ENCODE measurements around the gene VAMP3. TPM values are rescaled to one million over a fixed set of nuclear protein-coding genes. Genes with fewer than 3 reads are reported as not detected.

Gene VAMP3
- total and polyA plus RNA-seq, 2 experiments from 2014 or later = 82.5 to 109 TPM

GRCh38 chr1:7808253-7808844, 37.3 kb downstream of the VAMP3 start:
- 28% methylated on average over 1 of the region's 1 CpG for WGBS (ENCODE audit: low lambda C conversion rate, missing lambda C conversion rate)
- no peaks in the 10 kb centered on the region for H4K20me1 ChIP-seq (ENCODE audit: insufficient read depth, poor library complexity, severe bottlenecking)
- H3K27me3 ChIP-seq = no peaks in the 10 kb centered on the region
- DNase-seq (ENCODE audit: low spot score) = peak; percentile 28
- H3K4me2 ChIP-seq = no peak overlapping the region
- H2AFZ ChIP-seq = no peak overlapping the region
- H3K9me3 ChIP-seq (ENCODE audit: low read depth) = peaks cover 1% of the 10 kb centered on the region
- no peak overlapping the region for H3K27ac ChIP-seq
- TF ChIP-seq EZH2 (IDR thresholded peaks at IDR 0.05; ENCODE audit: borderline replicate concordance) = no peak
- TF ChIP-seq CTCF (IDR thresholded peaks at IDR 0.05; ENCODE audit: poor library complexity) = peak; percentile 52
- H3K9me2 ChIP-seq (replicated peaks; ENCODE audit: insufficient read depth) = no peaks in the 10 kb centered on the region
- no peaks in the 10 kb centered on the region for H3K79me2 ChIP-seq
- H3K4me3 ChIP-seq = no peak overlapping the region
- no peaks in the 10 kb centered on the region for H3K4me1 ChIP-seq (ENCODE audit: insufficient read depth)
- no peaks in the 10 kb centered on the region for H3K36me3 ChIP-seq (replicated peaks; ENCODE audit: insufficient read depth, low read depth)

GRCh38 chr1:7809742-7810141, 38.6 kb downstream of the VAMP3 start:
- no peak for DNase-seq (ENCODE audit: low spot score)
- Histone ChIP-seq H3K4me1 (ENCODE audit: insufficient read depth) (no peaks in the 10 kb centered on the region), H3K9me3 (ENCODE audit: low read depth) (peaks cover 11% of the 10 kb centered on the region), H3K36me3 (replicated peaks; ENCODE audit: insufficient read depth, low read depth) (no peaks in the 10 kb centered on the region), H4K20me1 (ENCODE audit: insufficient read depth, poor library complexity, severe bottlenecking) (no peaks in the 10 kb centered on the region), H3K4me2 (no peak overlapping the region), H3K27ac (no peak overlapping the region), H3K79me2 (no peaks in the 10 kb centered on the region), H3K9me2 (replicated peaks; ENCODE audit: insufficient read depth) (no peaks in the 10 kb centered on the region), H3K27me3 (no peaks in the 10 kb centered on the region), H3K4me3 (no peak overlapping the region), H2AFZ (no peak overlapping the region)
- no peak for TF ChIP-seq EZH2phosphoT487 (IDR thresholded peaks at IDR 0.05; ENCODE audit: low read depth, severe bottlenecking, unreplicated experiment)
- TF ChIP-seq EZH2 (IDR thresholded peaks at IDR 0.05; ENCODE audit: borderline replicate concordance) = no peak
- TF ChIP-seq CTCF (IDR thresholded peaks at IDR 0.05; ENCODE audit: poor library complexity) = no peak
- WGBS (ENCODE audit: low lambda C conversion rate, missing lambda C conversion rate) = 91% methylated on average over 13 of the region's 13 CpGs

GRCh38 chr1:7810395-7810794, 39.3 kb downstream of the VAMP3 start:
- Histone ChIP-seq H3K9me3 (ENCODE audit: low read depth) (peaks cover 11% of the 10 kb centered on the region), H4K20me1 (ENCODE audit: insufficient read depth, poor library complexity, severe bottlenecking) (no peaks in the 10 kb centered on the region), H2AFZ (no peak overlapping the region), H3K79me2 (no peaks in the 10 kb centered on the region), H3K27ac (no peak overlapping the region), H3K4me2 (no peak overlapping the region), H3K4me1 (ENCODE audit: insufficient read depth) (no peaks in the 10 kb centered on the region), H3K27me3 (no peaks in the 10 kb centered on the region), H3K36me3 (replicated peaks; ENCODE audit: insufficient read depth, low read depth) (no peaks in the 10 kb centered on the region), H3K9me2 (replicated peaks; ENCODE audit: insufficient read depth) (no peaks in the 10 kb centered on the region), H3K4me3 (no peak overlapping the region)
- TF ChIP-seq EZH2 (IDR thresholded peaks at IDR 0.05; ENCODE audit: borderline replicate concordance) (no peak), CTCF (IDR thresholded peaks at IDR 0.05; ENCODE audit: poor library complexity) (no peak), EZH2phosphoT487 (IDR thresholded peaks at IDR 0.05; ENCODE audit: low read depth, severe bottlenecking, unreplicated experiment) (no peak)
- WGBS (ENCODE audit: low lambda C conversion rate, missing lambda C conversion rate) = 87% methylated on average over 7 of the region's 7 CpGs
- no peak for DNase-seq (ENCODE audit: low spot score)
